Measurements from ENCODE around the gene KCNN3.

Gene KCNN3

GRCh38 chr1:154857441-154858215 is 12.5 kb downstream of the KCNN3 start:
- no peaks in the 10 kb centered on the region for H3K36me3 ChIP-seq (ENCODE audit: insufficient read depth, low read depth, low read length)
- no peaks in the 10 kb centered on the region for H3K9me3 ChIP-seq (ENCODE audit: insufficient read depth, low read depth, low read length)
- no peaks in the 10 kb centered on the region for H3K27me3 ChIP-seq (ENCODE audit: insufficient read depth, low read length)
- H3K4me1 ChIP-seq (ENCODE audit: insufficient read depth, low read length), result peaks cover under 1% of the 10 kb centered on the region; the same call in 1 of the 2 replicates
- H3K9ac ChIP-seq (ENCODE audit: low read depth, low read length), result no peak overlapping the region
- H3K27ac ChIP-seq (ENCODE audit: low read length), result no peak overlapping the region
- no peak overlapping the region for H3K4me3 ChIP-seq (ENCODE audit: low read length)

GRCh38 chr1:154857022-154857421 is 13.1 kb downstream of the KCNN3 start:
- Histone ChIP-seq H3K4me1 (ENCODE audit: insufficient read depth, low read length) (no peaks in the 10 kb centered on the region), H3K27me3 (ENCODE audit: insufficient read depth, low read length) (no peaks in the 10 kb centered on the region), H3K27ac (ENCODE audit: low read length) (no peak overlapping the region), H3K9ac (ENCODE audit: low read depth, low read length) (no peak overlapping the region), H3K36me3 (ENCODE audit: insufficient read depth, low read depth, low read length) (no peaks in the 10 kb centered on the region), H3K4me3 (ENCODE audit: low read length) (no peak overlapping the region), H3K9me3 (ENCODE audit: insufficient read depth, low read depth, low read length) (no peaks in the 10 kb centered on the region)

DNA sequence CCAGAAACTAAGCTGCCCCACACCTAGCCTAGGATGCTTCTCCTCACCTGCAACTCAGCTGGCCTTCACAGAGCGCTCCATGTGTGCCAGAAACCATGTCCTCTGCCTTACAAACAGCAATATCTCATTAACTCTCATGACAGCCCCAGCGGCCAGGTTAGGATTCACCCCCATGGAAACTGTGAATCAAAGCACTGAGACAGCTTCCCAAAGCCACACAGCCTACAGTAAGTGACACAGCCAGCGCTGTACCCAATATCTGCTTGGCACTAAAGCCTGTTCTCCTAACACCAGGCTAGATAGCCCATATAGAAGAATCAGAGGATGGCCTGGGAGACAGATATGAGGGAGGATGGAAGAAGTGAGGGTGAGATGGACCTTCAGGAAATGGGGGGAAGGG is 13.5 kb downstream of the KCNN3 start:
- Histone ChIP-seq H3K4me1 (ENCODE audit: insufficient read depth, low read length) (no peaks in the 10 kb centered on the region; the same call in 1 of the 2 replicates), H3K36me3 (ENCODE audit: insufficient read depth, low read depth, low read length) (no peaks in the 10 kb centered on the region), H3K27me3 (ENCODE audit: insufficient read depth, low read length) (no peaks in the 10 kb centered on the region), H3K9ac (ENCODE audit: low read depth, low read length) (no peak overlapping the region), H3K27ac (ENCODE audit: low read length) (no peak overlapping the region), H3K4me3 (ENCODE audit: low read length) (no peak overlapping the region), H3K9me3 (ENCODE audit: insufficient read depth, low read depth, low read length) (no peaks in the 10 kb centered on the region)

GRCh38 chr1:154856049-154856448 is 14.0 kb downstream of the KCNN3 start:
- Histone ChIP-seq H3K4me3 (ENCODE audit: low read length) (no peak overlapping the region), H3K4me1 (ENCODE audit: insufficient read depth, low read length) (no peaks in the 10 kb centered on the region; the same call in 1 of the 2 replicates), H3K36me3 (ENCODE audit: insufficient read depth, low read depth, low read length) (no peaks in the 10 kb centered on the region), H3K9me3 (ENCODE audit: insufficient read depth, low read depth, low read length) (no peaks in the 10 kb centered on the region), H3K9ac (ENCODE audit: low read depth, low read length) (no peak overlapping the region), H3K27ac (ENCODE audit: low read length) (no peak overlapping the region), H3K27me3 (ENCODE audit: insufficient read depth, low read length) (no peaks in the 10 kb centered on the region)

- Histone ChIP-seq H3K4me3 (ENCODE audit: low read length) (no peak overlapping the region), H3K4me1 (ENCODE audit: insufficient read depth, low read length) (no peaks in the 10 kb centered on the region; the same call in 1 of the 2 replicates), H3K36me3 (ENCODE audit: insufficient read depth, low read depth, low read length) (no peaks in the 10 kb centered on the region), H3K9ac (ENCODE audit: low read depth, low read length) (no peak overlapping the region), H3K27me3 (ENCODE audit: insufficient read depth, low read length) (no peaks in the 10 kb centered on the region), H3K27ac (ENCODE audit: low read length) (no peak overlapping the region), H3K9me3 (ENCODE audit: insufficient read depth, low read depth, low read length) (no peaks in the 10 kb centered on the region)
These were observed 14.8 kb downstream of the KCNN3 start for GRCh38 chr1:154855186-154855851.

GRCh38 chr1:154852845-154853244 is 17.2 kb downstream of the KCNN3 start:
- no peaks in the 10 kb centered on the region; the same call in 1 of the 2 replicates for H3K4me1 ChIP-seq (ENCODE audit: insufficient read depth, low read length)
- H3K9ac ChIP-seq (ENCODE audit: low read depth, low read length), result no peak overlapping the region
- H3K27ac ChIP-seq (ENCODE audit: low read length), result no peak overlapping the region
- H3K27me3 ChIP-seq (ENCODE audit: insufficient read depth, low read length), result no peaks in the 10 kb centered on the region
- no peaks in the 10 kb centered on the region for H3K36me3 ChIP-seq (ENCODE audit: insufficient read depth, low read depth, low read length)
- H3K4me3 ChIP-seq (ENCODE audit: low read length), result no peak overlapping the region
- H3K9me3 ChIP-seq (ENCODE audit: insufficient read depth, low read depth, low read length), result no peaks in the 10 kb centered on the region

DNA sequence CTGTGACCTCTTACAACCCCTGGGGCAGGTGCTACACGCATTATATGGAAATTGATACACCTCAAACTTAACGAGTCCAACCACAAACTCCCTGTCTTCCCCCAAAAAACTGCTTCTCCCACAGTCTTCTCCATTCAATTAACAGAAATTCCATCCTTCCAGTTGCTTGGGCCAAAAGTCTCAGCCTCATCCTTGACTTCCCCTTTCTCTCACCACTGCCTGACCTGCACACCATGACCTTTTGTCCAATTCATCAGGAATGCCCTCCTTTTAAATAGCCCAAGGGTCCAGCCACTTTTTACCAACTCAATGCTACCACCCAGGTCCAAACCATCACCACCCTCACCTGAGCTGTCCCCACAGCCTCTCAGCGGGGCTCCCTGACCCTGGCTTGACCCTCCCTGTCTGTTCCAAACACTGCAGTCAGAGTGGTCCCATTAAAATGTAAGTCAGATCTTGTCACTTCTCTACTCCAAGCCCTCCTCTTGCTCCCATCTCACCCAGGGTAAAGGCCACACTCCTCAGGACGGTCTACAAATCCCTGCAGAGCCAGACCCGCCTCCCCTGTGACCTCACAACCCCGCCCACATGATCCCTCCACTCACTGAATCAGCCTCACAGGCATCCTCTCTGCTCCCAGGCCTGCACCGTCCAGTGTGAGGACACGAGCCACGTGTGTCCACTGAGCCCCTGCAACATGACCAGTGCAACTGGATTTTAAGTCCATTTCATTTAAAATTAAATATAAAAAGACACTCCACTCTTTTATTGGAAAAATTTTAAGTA is 18.5 kb downstream of the KCNN3 start:
- no peaks in the 10 kb centered on the region; the same call in 1 of the 2 replicates for H3K4me1 ChIP-seq (ENCODE audit: insufficient read depth, low read length)
- no peaks in the 10 kb centered on the region for H3K36me3 ChIP-seq (ENCODE audit: insufficient read depth, low read depth, low read length)
- no peaks in the 10 kb centered on the region for H3K9me3 ChIP-seq (ENCODE audit: insufficient read depth, low read depth, low read length)
- no peak overlapping the region for H3K9ac ChIP-seq (ENCODE audit: low read depth, low read length)
- no peaks in the 10 kb centered on the region for H3K27me3 ChIP-seq (ENCODE audit: insufficient read depth, low read length)
- H3K4me3 ChIP-seq (ENCODE audit: low read length), result no peak overlapping the region
- H3K27ac ChIP-seq (ENCODE audit: low read length), result no peak overlapping the region

GRCh38 chr1:154849645-154850131 is 20.4 kb downstream of the KCNN3 start:
- Histone ChIP-seq H3K27me3 (ENCODE audit: insufficient read depth, low read length) (no peaks in the 10 kb centered on the region), H3K27ac (ENCODE audit: low read length) (no peak overlapping the region), H3K9me3 (ENCODE audit: insufficient read depth, low read depth, low read length) (no peaks in the 10 kb centered on the region), H3K4me3 (ENCODE audit: low read length) (no peak overlapping the region), H3K9ac (ENCODE audit: low read depth, low read length) (no peak overlapping the region), H3K4me1 (ENCODE audit: insufficient read depth, low read length) (no peaks in the 10 kb centered on the region; the same call in 1 of the 2 replicates), H3K36me3 (ENCODE audit: insufficient read depth, low read depth, low read length) (no peaks in the 10 kb centered on the region)

GRCh38 chr1:154848983-154849382 is 21.1 kb downstream of the KCNN3 start:
- no peaks in the 10 kb centered on the region for H3K9me3 ChIP-seq (ENCODE audit: insufficient read depth, low read depth, low read length)
- no peak overlapping the region for H3K27ac ChIP-seq (ENCODE audit: low read length)
- no peaks in the 10 kb centered on the region for H3K27me3 ChIP-seq (ENCODE audit: insufficient read depth, low read length)
- H3K9ac ChIP-seq (ENCODE audit: low read depth, low read length), result no peak overlapping the region
- H3K4me3 ChIP-seq (ENCODE audit: low read length), result no peak overlapping the region
- H3K4me1 ChIP-seq (ENCODE audit: insufficient read depth, low read length), result no peaks in the 10 kb centered on the region; the same call in 1 of the 2 replicates
- H3K36me3 ChIP-seq (ENCODE audit: insufficient read depth, low read depth, low read length), result no peaks in the 10 kb centered on the region

- Histone ChIP-seq H3K9ac (ENCODE audit: low read depth, low read length) (no peak overlapping the region), H3K27me3 (ENCODE audit: insufficient read depth, low read length) (no peaks in the 10 kb centered on the region), H3K27ac (ENCODE audit: low read length) (no peak overlapping the region), H3K4me3 (ENCODE audit: low read length) (no peak overlapping the region), H3K9me3 (ENCODE audit: insufficient read depth, low read depth, low read length) (no peaks in the 10 kb centered on the region), H3K36me3 (ENCODE audit: insufficient read depth, low read depth, low read length) (no peaks in the 10 kb centered on the region), H3K4me1 (ENCODE audit: insufficient read depth, low read length) (no peaks in the 10 kb centered on the region; the same call in 1 of the 2 replicates)
These were observed 22.2 kb downstream of the KCNN3 start for GRCh38 chr1:154847891-154848290.

GRCh38 chr1:154846565-154847442 is 23.3 kb downstream of the KCNN3 start:
- Histone ChIP-seq H3K4me1 (ENCODE audit: insufficient read depth, low read length) (no peaks in the 10 kb centered on the region; the same call in 1 of the 2 replicates), H3K27me3 (ENCODE audit: insufficient read depth, low read length) (no peaks in the 10 kb centered on the region), H3K4me3 (ENCODE audit: low read length) (no peak overlapping the region), H3K36me3 (ENCODE audit: insufficient read depth, low read depth, low read length) (no peaks in the 10 kb centered on the region), H3K9me3 (ENCODE audit: insufficient read depth, low read depth, low read length) (no peaks in the 10 kb centered on the region), H3K9ac (ENCODE audit: low read depth, low read length) (no peak overlapping the region), H3K27ac (ENCODE audit: low read length) (no peak overlapping the region)
